ENCODE measurements around the gene USP51.
"Not testable (repeated sequence)": the region's sequence is repeated elsewhere in the genome, so short reads cannot be mapped to it uniquely, and the experiment has no call there.

Gene USP51

DNA sequence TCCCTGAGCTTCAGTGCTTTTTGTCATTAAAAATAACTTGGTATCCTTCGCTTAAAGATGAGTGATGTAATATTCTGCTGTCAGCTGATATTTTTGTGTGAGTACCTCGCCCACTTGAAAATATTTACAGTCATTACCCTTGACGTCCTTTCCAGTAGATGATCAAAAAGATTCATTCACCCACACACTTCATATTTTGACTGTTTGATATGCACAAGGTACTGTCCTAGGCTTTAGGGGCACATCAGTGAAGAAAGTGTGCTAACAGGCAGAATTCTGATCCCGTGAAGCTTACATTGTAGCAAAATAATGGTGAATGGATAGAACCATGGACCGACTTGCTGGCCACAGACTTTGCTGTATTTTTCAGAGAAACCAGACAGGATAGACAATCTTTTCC is 18.1 kb upstream of the USP51 start:
- not testable (repeated sequence) for H3K4me3 ChIP-seq (replicated peaks; ENCODE audit: low read depth, low read length); H3K36me3 ChIP-seq (ENCODE audit: control insufficient read depth, insufficient read depth, low read length); H3K27me3 ChIP-seq (replicated peaks; ENCODE audit: control insufficient read depth, insufficient read depth, low read length); DNase-seq (ENCODE audit: extremely low read depth, insufficient read length)

DNA sequence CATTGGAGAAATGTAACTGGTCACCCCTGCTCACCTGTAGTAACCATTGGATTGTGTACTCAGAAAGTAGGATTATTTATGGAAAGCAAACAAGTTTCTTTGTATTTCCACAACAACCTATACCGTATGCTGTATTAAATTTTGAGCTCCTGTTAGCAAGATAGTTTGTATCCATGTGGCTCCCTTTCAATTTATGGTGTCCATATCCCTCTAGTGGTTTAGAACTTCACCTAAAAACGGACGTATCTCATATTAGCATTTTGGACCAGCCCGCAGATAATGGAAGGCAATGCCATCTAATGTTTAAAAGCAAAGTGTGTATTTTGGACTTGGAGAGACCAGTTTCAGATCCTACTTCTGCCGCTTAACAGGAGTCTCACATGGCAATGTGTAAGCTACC is 17.4 kb upstream of the USP51 start:
- not testable (repeated sequence) for H3K4me3 ChIP-seq (replicated peaks; ENCODE audit: low read depth, low read length); H3K27me3 ChIP-seq (replicated peaks; ENCODE audit: control insufficient read depth, insufficient read depth, low read length); H3K36me3 ChIP-seq (ENCODE audit: control insufficient read depth, insufficient read depth, low read length); DNase-seq (ENCODE audit: extremely low read depth, insufficient read length)

DNA sequence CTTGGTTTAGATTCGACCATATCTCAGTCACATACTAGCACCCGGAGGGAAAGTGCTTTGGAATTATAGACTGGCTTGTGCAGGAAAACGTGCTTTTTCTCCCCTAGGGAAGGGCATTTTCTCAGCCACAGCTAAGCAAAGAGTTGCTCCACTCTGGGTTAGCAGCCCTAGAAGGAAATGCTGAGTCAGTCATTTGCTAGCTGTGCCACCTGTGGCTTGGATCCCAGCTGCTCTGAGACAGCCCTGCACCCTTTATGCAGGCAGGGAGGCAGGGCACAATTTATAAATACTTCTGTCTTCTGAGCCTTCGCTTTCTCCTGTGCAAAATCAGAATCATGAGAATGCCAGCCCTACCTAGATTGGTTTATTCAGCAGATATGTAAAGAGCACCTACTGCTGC is 1.3 kb upstream of the USP51 start:
- no peak overlapping the region for H3K4me3 ChIP-seq (replicated peaks; ENCODE audit: low read depth, low read length)
- no peak for DNase-seq (ENCODE audit: extremely low read depth, insufficient read length)
- no peaks in the 10 kb centered on the region for H3K27me3 ChIP-seq (replicated peaks; ENCODE audit: control insufficient read depth, insufficient read depth, low read length)
- TF ChIP-seq, protein P1, sequence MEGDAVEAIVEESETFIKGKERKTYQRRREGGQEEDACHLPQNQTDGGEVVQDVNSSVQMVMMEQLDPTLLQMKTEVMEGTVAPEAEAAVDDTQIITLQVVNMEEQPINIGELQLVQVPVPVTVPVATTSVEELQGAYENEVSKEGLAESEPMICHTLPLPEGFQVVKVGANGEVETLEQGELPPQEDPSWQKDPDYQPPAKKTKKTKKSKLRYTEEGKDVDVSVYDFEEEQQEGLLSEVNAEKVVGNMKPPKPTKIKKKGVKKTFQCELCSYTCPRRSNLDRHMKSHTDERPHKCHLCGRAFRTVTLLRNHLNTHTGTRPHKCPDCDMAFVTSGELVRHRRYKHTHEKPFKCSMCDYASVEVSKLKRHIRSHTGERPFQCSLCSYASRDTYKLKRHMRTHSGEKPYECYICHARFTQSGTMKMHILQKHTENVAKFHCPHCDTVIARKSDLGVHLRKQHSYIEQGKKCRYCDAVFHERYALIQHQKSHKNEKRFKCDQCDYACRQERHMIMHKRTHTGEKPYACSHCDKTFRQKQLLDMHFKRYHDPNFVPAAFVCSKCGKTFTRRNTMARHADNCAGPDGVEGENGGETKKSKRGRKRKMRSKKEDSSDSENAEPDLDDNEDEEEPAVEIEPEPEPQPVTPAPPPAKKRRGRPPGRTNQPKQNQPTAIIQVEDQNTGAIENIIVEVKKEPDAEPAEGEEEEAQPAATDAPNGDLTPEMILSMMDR (IDR thresholded peaks at IDR 0.05; ENCODE audit: insufficient read depth, low read length, poor library complexity, severe bottlenecking) = no peak
- no peaks in the 10 kb centered on the region for H3K36me3 ChIP-seq (ENCODE audit: control insufficient read depth, insufficient read depth, low read length)

GRCh38 chrX:55490121-55490520 is 473 bp upstream of the USP51 start:
- no peaks in the 10 kb centered on the region for H3K27me3 ChIP-seq (replicated peaks; ENCODE audit: control insufficient read depth, insufficient read depth, low read length)
- no peak for DNase-seq (ENCODE audit: extremely low read depth, insufficient read length)
- H3K36me3 ChIP-seq (ENCODE audit: control insufficient read depth, insufficient read depth, low read length) = no peaks in the 10 kb centered on the region
- TF ChIP-seq, protein P1 (IDR thresholded peaks at IDR 0.05; ENCODE audit: insufficient read depth, low read length, poor library complexity, severe bottlenecking) = no peak
- peak overlapping the region; percentile 76 for H3K4me3 ChIP-seq (replicated peaks; ENCODE audit: low read depth, low read length)

DNA sequence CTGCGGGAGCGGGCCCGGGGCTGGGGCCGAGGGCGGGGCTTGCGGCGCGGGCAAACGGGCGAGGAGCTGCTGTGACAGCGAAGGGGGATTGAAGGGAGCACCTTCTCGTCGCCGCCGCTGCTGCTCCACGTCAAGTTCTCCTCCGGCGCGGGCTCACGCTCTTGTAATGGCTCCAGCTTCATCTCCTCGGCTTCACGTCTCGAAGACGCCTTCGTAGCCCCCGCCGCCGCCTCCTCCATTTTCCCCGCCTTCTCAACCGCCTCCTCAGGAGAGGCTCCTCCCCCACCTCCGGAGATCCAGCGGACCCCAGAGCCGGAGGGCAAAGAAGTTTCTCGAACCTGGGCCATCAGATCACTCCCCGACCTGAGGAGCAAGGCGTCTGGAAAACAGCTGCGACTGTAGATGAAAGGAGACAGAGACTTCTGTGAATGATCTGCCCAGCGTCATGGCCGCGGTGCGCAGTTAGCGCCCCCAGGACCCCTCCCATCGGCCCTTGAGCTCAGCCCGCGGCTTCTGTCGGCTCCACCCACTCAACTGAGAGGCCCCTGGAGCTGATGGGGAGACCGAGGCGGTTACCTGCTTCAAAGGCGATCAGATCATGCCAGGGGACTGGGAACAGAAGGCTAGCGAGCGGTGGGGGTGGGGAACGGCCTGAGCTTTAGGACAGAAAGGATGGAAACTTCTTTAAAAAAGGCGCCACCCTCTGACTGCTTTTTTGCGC is 895 bp downstream of the USP51 start:
- H3K4me3 ChIP-seq (replicated peaks; ENCODE audit: low read depth, low read length) = peak overlapping the region; percentile 76
- TF ChIP-seq, protein P1 (IDR thresholded peaks at IDR 0.05; ENCODE audit: insufficient read depth, low read length, poor library complexity, severe bottlenecking) = no peak
- peak; percentile 73 for DNase-seq (ENCODE audit: extremely low read depth, insufficient read length)
- no peaks in the 10 kb centered on the region for H3K36me3 ChIP-seq (ENCODE audit: control insufficient read depth, insufficient read depth, low read length)
- H3K27me3 ChIP-seq (replicated peaks; ENCODE audit: control insufficient read depth, insufficient read depth, low read length) = no peaks in the 10 kb centered on the region

DNA sequence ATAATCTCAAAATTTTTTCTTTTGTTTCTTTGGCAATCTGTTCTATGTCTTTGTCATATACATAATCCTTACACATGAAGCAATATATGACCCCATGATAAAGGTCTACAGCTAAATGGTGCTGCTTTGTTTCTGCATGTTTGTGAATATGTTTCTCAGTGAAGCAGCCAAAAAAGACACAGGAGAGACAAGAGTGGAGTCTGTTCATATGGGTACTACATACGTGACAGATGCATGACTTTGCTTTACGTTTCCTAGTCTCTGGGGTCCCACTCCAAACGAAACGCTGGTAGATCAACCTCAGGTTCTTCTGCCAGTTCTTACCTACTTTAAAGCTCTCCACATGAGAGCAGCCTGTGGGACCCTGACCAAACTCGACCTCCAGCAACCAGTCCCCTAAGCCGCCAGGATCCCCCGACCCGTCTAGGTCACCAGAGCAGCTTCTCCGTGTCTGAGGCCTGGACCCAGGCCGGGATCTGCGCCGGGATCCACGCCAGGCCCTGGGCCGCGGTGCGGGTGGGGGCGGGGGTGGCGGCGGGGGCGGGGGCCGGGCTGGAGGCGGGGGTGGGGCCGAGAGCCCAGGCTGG is 1.5 kb downstream of the USP51 start:
- no peak for DNase-seq (ENCODE audit: extremely low read depth, insufficient read length)
- H3K36me3 ChIP-seq (ENCODE audit: control insufficient read depth, insufficient read depth, low read length) = no peaks in the 10 kb centered on the region
- H3K4me3 ChIP-seq (replicated peaks; ENCODE audit: low read depth, low read length) = peak overlapping the region; percentile 76
- TF ChIP-seq, protein P1 (IDR thresholded peaks at IDR 0.05; ENCODE audit: insufficient read depth, low read length, poor library complexity, severe bottlenecking) = no peak
- H3K27me3 ChIP-seq (replicated peaks; ENCODE audit: control insufficient read depth, insufficient read depth, low read length) = no peaks in the 10 kb centered on the region
